Gastrocnemius medialis (tissue), 4 donors: Measurements from ENCODE around the gene CCP110.

Experiments used
- POLR2A ChIP-seq, 2 donors: fragments of 450-650 bp; IDR thresholded peaks; one replicate each; pipeline ENCODE4 v1.6.1; 2017; ENCODE audit warnings: antibody characterized with exemption in 2 of 2, mild to moderate bottlenecking in 2 of 2, moderate library complexity in 2 of 2
- TF ChIP-seq, protein P1 (sequence below), 5 experiments: fragments of 450-650 bp in 3 of 5; fragments of 200-600 bp in 2 of 5; sonication (generic) in 2 of 5; IDR thresholded peaks in 4 of 5; conservative IDR thresholded peaks in 1 of 5; 1 replicate in 4 of 5; 2 replicates in 1 of 5; pipeline ENCODE4 v1.5.1; 2016 to 2019; ENCODE audit warnings: antibody characterized with exemption in 5 of 5, mild to moderate bottlenecking in 3 of 5, moderate library complexity in 3 of 5

DNA sequence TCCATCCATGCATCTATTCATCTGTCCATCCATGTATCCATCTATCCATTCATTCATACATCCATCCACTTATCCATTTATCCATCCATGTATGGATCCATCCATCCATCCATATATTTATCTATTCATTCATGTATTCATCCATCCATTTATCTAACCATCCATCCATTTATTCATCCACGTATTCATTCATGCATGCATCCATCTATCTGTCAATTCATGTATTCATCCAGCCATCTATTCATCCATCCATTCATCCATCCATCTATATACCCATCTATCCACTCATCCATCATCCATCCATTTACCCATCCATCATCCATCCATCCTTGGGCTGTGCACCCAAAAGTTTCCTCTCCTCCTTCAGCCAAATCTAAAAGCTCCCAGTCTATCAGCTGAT is 45.2 kb upstream of the CCP110 start:
- TF ChIP-seq, protein P1, sequence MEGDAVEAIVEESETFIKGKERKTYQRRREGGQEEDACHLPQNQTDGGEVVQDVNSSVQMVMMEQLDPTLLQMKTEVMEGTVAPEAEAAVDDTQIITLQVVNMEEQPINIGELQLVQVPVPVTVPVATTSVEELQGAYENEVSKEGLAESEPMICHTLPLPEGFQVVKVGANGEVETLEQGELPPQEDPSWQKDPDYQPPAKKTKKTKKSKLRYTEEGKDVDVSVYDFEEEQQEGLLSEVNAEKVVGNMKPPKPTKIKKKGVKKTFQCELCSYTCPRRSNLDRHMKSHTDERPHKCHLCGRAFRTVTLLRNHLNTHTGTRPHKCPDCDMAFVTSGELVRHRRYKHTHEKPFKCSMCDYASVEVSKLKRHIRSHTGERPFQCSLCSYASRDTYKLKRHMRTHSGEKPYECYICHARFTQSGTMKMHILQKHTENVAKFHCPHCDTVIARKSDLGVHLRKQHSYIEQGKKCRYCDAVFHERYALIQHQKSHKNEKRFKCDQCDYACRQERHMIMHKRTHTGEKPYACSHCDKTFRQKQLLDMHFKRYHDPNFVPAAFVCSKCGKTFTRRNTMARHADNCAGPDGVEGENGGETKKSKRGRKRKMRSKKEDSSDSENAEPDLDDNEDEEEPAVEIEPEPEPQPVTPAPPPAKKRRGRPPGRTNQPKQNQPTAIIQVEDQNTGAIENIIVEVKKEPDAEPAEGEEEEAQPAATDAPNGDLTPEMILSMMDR (IDR thresholded peaks at IDR 0.05 in 4 of 5, conservative IDR thresholded peaks at IDR 0.05 in 1 of 5) = no peak
- no peak for TF ChIP-seq POLR2A (IDR thresholded peaks at IDR 0.05)
